H9 (cell line): ENCODE measurements around the gene NOG. TPM values are rescaled to one million over a fixed set of nuclear protein-coding genes. Genes with fewer than 3 reads are reported as not detected.

Source experiments
- DNase-seq: peaks from one replicate; pipeline ENCODE4 v3.0.0-alpha.2; 2017
- H2AFZ ChIP-seq: one replicate; pipeline ENCODE4 v1.6.1; 2013; ENCODE audit warnings: mild to moderate bottlenecking, low read length, control low read depth, moderate library complexity
- H2AK5ac ChIP-seq: 2 replicates; pipeline ENCODE4 v1.6.1; 2013; ENCODE audit warnings: low read length, control low read depth, mixed read lengths; ENCODE audit not compliant: insufficient read length
- H2BK120ac ChIP-seq: one replicate; pipeline ENCODE4 v1.6.1; 2013; ENCODE audit warnings: low read depth, mild to moderate bottlenecking, low read length, control low read depth, inconsistent platforms; ENCODE audit not compliant: poor library complexity, severe bottlenecking
- H2BK12ac ChIP-seq: 2 replicates; pipeline ENCODE4 v1.6.1; 2013; ENCODE audit warnings: low read length, control low read depth, mixed read lengths, low read depth; ENCODE audit not compliant: insufficient read length
- H2BK15ac ChIP-seq: 2 replicates; pipeline ENCODE4 v1.6.1; 2013; ENCODE audit warnings: low read depth, low read length, control low read depth
- H2BK20ac ChIP-seq: one replicate; pipeline ENCODE4 v1.6.1; 2013; ENCODE audit warnings: low read depth, mild to moderate bottlenecking, low read length, control low read depth, inconsistent platforms; ENCODE audit not compliant: poor library complexity, severe bottlenecking
- H2BK5ac ChIP-seq: 2 replicates; pipeline ENCODE4 v1.6.1; 2013; ENCODE audit warnings: low read length, control low read depth, mixed read lengths; ENCODE audit not compliant: insufficient read length
- H3K14ac ChIP-seq: 2 replicates; pipeline ENCODE4 v1.6.1; 2013; ENCODE audit warnings: low read length, control low read depth; ENCODE audit not compliant: insufficient read depth
- H3K18ac ChIP-seq: 2 replicates; pipeline ENCODE4 v1.6.1; 2013; ENCODE audit warnings: low read depth, mild to moderate bottlenecking, mixed read lengths, low read length, control low read depth; ENCODE audit not compliant: insufficient read length
- H3K23ac ChIP-seq: 2 replicates; pipeline ENCODE4 v1.6.1; 2013; ENCODE audit warnings: low read length, control low read depth, mixed read lengths, low read depth; ENCODE audit not compliant: insufficient read length
- H3K23me2 ChIP-seq: 2 replicates; pipeline ENCODE4 v1.6.1; 2013; ENCODE audit warnings: low read depth, mild to moderate bottlenecking, mixed read lengths, low read length, control low read depth; ENCODE audit not compliant: insufficient read length, poor library complexity, severe bottlenecking
- H3K27ac ChIP-seq: 2 replicates; pipeline ENCODE4 v1.5.1; 2013; ENCODE audit warnings: low read length, control low read depth, mixed read lengths, low read depth; ENCODE audit not compliant: insufficient read length
- H3K27me3 ChIP-seq: 2 replicates; pipeline ENCODE4 v1.6.1; 2013; ENCODE audit warnings: low read length, control low read depth, inconsistent platforms; ENCODE audit not compliant: insufficient read depth
- H3K4ac ChIP-seq: 2 replicates; pipeline ENCODE4 v1.6.1; 2013; ENCODE audit warnings: low read depth, mild to moderate bottlenecking, control low read depth, inconsistent platforms, low read length, moderate library complexity
- H3K4me1 ChIP-seq: 2 replicates; pipeline ENCODE4 v1.6.1; 2013; ENCODE audit warnings: low read length, control low read depth, inconsistent platforms; ENCODE audit not compliant: insufficient read depth
- H3K4me2 ChIP-seq: 2 replicates; pipeline ENCODE4 v1.6.1; 2013; ENCODE audit warnings: low read length, control low read depth, mixed read lengths; ENCODE audit not compliant: insufficient read length, insufficient read depth
- H3K56ac ChIP-seq: 2 replicates; pipeline ENCODE4 v1.6.1; 2013; ENCODE audit warnings: low read depth, mild to moderate bottlenecking, mixed read lengths, low read length, control low read depth; ENCODE audit not compliant: insufficient read length
- H3K79me1 ChIP-seq: 2 replicates; pipeline ENCODE4 v1.6.1; 2013; ENCODE audit warnings: low read depth, mild to moderate bottlenecking, moderate library complexity, low read length, control low read depth, inconsistent platforms; ENCODE audit not compliant: insufficient read depth, poor library complexity, severe bottlenecking
- H3K79me2 ChIP-seq: 2 replicates; pipeline ENCODE4 v1.6.1; 2013; ENCODE audit warnings: low read length, control low read depth, inconsistent platforms; ENCODE audit not compliant: insufficient read depth
- H3K9ac ChIP-seq: 2 replicates; pipeline ENCODE4 v1.6.1; 2013; ENCODE audit warnings: low read length, control low read depth, mixed read lengths; ENCODE audit not compliant: insufficient read length; ENCODE audit errors: extremely low read depth
- H3K9me3 ChIP-seq: one replicate; pipeline ENCODE4 v1.6.1; 2013; ENCODE audit warnings: low read depth, low read length, inconsistent platforms; ENCODE audit not compliant: control insufficient read depth
- H3T11ph ChIP-seq: one replicate; pipeline ENCODE4 v1.6.1; 2013; ENCODE audit warnings: mild to moderate bottlenecking, low read length, control low read depth, inconsistent platforms
- H4K20me1 ChIP-seq: one replicate; pipeline ENCODE4 v1.6.1; 2013; ENCODE audit not compliant: control insufficient read depth, insufficient read length, insufficient read depth
- H4K5ac ChIP-seq: 2 replicates; pipeline ENCODE4 v1.6.1; 2013; ENCODE audit warnings: low read depth, mild to moderate bottlenecking, mixed read lengths, low read length, control low read depth; ENCODE audit not compliant: insufficient read length
- H4K8ac ChIP-seq: replicated peaks from 2 replicates; pipeline ENCODE4 v1.6.1; 2013; ENCODE audit warnings: low read length, control low read depth, mixed read lengths, low read depth; ENCODE audit not compliant: insufficient read length
- H4K91ac ChIP-seq: 2 replicates; pipeline ENCODE4 v1.6.1; 2013; ENCODE audit warnings: low read depth, mild to moderate bottlenecking, moderate library complexity, mixed read lengths, low read length, control low read depth; ENCODE audit not compliant: insufficient read length
- H3K27ac Mint-ChIP-seq, 3 experiments: 2 replicates in 2 of 3; 3 replicates in 1 of 3; pipeline ENCODE4 v1.8.0; 2020 to 2021; ENCODE audit warnings: mixed read lengths in 3 of 3, mild to moderate bottlenecking in 1 of 3, moderate library complexity in 1 of 3
- H3K27me3 Mint-ChIP-seq: 2 replicates; pipeline ENCODE4 v1.8.0; 2021; ENCODE audit warnings: low read depth, mild to moderate bottlenecking, moderate library complexity, mixed read lengths
- H3K36me3 Mint-ChIP-seq, 3 experiments: 2 replicates in 2 of 3; 3 replicates in 1 of 3; pipeline ENCODE4 v1.8.0; 2020 to 2021; ENCODE audit warnings: low read depth in 3 of 3, mixed read lengths in 3 of 3; ENCODE audit not compliant: insufficient read depth in 1 of 3
- H3K4me1 Mint-ChIP-seq, 2 experiments: 2 replicates each; pipeline ENCODE4 v1.8.0; 2020; ENCODE audit warnings: mixed read lengths in 2 of 2
- H3K4me3 Mint-ChIP-seq, 2 experiments: 2 replicates in 1 of 2; 3 replicates in 1 of 2; pipeline ENCODE4 v1.8.0; 2020 to 2021; ENCODE audit warnings: mild to moderate bottlenecking in 2 of 2, mixed read lengths in 2 of 2, moderate library complexity in 1 of 2
- H3K9me3 Mint-ChIP-seq, 2 experiments: 2 replicates in 1 of 2; 3 replicates in 1 of 2; pipeline ENCODE4 v1.8.0; 2020; ENCODE audit warnings: mild to moderate bottlenecking in 2 of 2, mixed read lengths in 2 of 2, moderate library complexity in 1 of 2
- CTCF ChIP-seq: fragments of 200-600 bp; sonication (generic); conservative IDR thresholded peaks from 3 replicates; pipeline ENCODE4 v1.8.0; 2021; ENCODE audit warnings: antibody characterized with exemption, mild to moderate bottlenecking
- WGBS: extraction: QIAGEN DNeasy Blood & Tissue Kit; methylation state at CpG from one replicate; pipeline ENCODE4 v1.1.7; 2013; ENCODE audit warnings: missing lambda C conversion rate, low lambda C conversion rate, mixed read lengths; ENCODE audit not compliant: insufficient read length; ENCODE audit errors: extremely low coverage; 5-methylcytosine and 5-hydroxymethylcytosine counted together
- total RNA-seq: library from RNA; stranded (reverse); gene quantifications from 2 replicates; pipeline ENCODE4 v1.2.1, GENCODE V29; 2021

Gene NOG
- total RNA-seq, 1 experiment from 2014 or later = not detected

GRCh38 chr17:56601591-56601990 lies 8.1 kb downstream of the NOG start:
- TF ChIP-seq CTCF = no peak
- no CpG with 5 or more reads among the region's 1 CpG for WGBS
- Histone ChIP-seq H3K27me3 (peaks cover 7% of the 10 kb centered on the region; the same call in 1 of the 2 replicates), H3K79me2 (no peaks in the 10 kb centered on the region), H3K56ac (no peak overlapping the region), H3K4me1 (no peaks in the 10 kb centered on the region), H3K14ac (no peak overlapping the region), H2AK5ac (no peak overlapping the region), H4K91ac (no peak overlapping the region), H2BK12ac (no peak overlapping the region), H3K79me1 (no peaks in the 10 kb centered on the region), H3K4me2 (no peak overlapping the region), H3K23ac (no peak overlapping the region), H2AFZ (no peak overlapping the region), H3K9ac (no peak overlapping the region), H3K4ac (no peak overlapping the region), H3K23me2 (peaks cover 9% of the 10 kb centered on the region), H2BK15ac (no peak overlapping the region), H3K27ac (no peak overlapping the region), H2BK120ac (no peak overlapping the region), H4K20me1 (no peaks in the 10 kb centered on the region), H2BK20ac (no peak overlapping the region), H3K18ac (no peak overlapping the region), H3T11ph (no peak overlapping the region), H4K8ac (no peak overlapping the region), H3K9me3 (no peaks in the 10 kb centered on the region), H4K5ac (no peak overlapping the region), H2BK5ac (no peak overlapping the region)
- no peak for DNase-seq
- H3K27me3 Mint-ChIP-seq = peaks cover 85% of the 10 kb centered on the region
- no peaks in the 10 kb centered on the region for H3K36me3 Mint-ChIP-seq
- peaks cover 0 to 3% of the 10 kb centered on the region in 2 experiments; a peak in 1 of 5 replicates for H3K9me3 Mint-ChIP-seq
- no peak overlapping the region for H3K27ac Mint-ChIP-seq
- peaks cover 9 to 12% of the 10 kb centered on the region in 2 experiments for H3K4me1 Mint-ChIP-seq
- H3K4me3 Mint-ChIP-seq = no peak overlapping the region
